H1 (cell line): ENCODE results near the gene TDRD3. TPM values are rescaled to one million over a fixed set of nuclear protein-coding genes. Genes with fewer than 3 reads are reported as not detected.

Experiments used
- CTCF ChIA-PET: fragments of 300-600 bp; sonication (Branson Sonifier 250); formaldehyde crosslinking; loops from one replicate; lab custom pipeline; 2021; ENCODE audit not compliant: partially characterized antibody; lab: Charles Lee
- POLR2A ChIA-PET: fragments of 300-600 bp; sonication (Branson Sonifier 250); formaldehyde crosslinking; loops from one replicate; lab custom pipeline; 2021; ENCODE audit warnings: inconsistent platforms; ENCODE audit not compliant: partially characterized antibody; lab: Charles Lee
- DNase-seq, 2 experiments: peaks; one replicate each; pipeline versions ENCODE4 v3.0.0 to v3.0.0-alpha.2; 2010 to 2022; ENCODE audit warnings: low spot score in 2 of 2, low read depth in 1 of 2, mixed read lengths in 1 of 2
- FAIRE-seq: peaks from 2 replicates; lab custom pipeline; 2011; peaks lifted over from hg19 to GRCh38; lab: Jason Lieb, UNC
- H2AFZ ChIP-seq: 2 replicates; pipeline ENCODE4 v1.8.1; 2012; ENCODE audit warnings: low read length, inconsistent platforms
- H2AK5ac ChIP-seq: 2 replicates; pipeline ENCODE4 v1.6.1; 2013; ENCODE audit warnings: low read depth, low read length
- H2BK120ac ChIP-seq: replicated peaks from 2 replicates; pipeline ENCODE3; 2013; ENCODE audit warnings: low read depth, low read length, inconsistent platforms
- H2BK12ac ChIP-seq: 2 replicates; pipeline ENCODE4 v1.6.1; 2013; ENCODE audit warnings: low read depth, low read length
- H2BK15ac ChIP-seq: 2 replicates; pipeline ENCODE4 v1.6.1; 2013; ENCODE audit warnings: low read length
- H2BK20ac ChIP-seq: 2 replicates; pipeline ENCODE4 v1.6.1; 2013; ENCODE audit warnings: low read length
- H2BK5ac ChIP-seq: 2 replicates; pipeline ENCODE4 v1.6.1; 2013; ENCODE audit warnings: low read depth, low read length
- H3K14ac ChIP-seq: 2 replicates; pipeline ENCODE4 v1.6.1; 2013; ENCODE audit warnings: inconsistent platforms; ENCODE audit not compliant: insufficient read length
- H3K18ac ChIP-seq: 2 replicates; pipeline ENCODE4 v1.6.1; 2013; ENCODE audit warnings: low read length; ENCODE audit errors: extremely low read depth
- H3K23ac ChIP-seq: 2 replicates; pipeline ENCODE4 v1.6.1; 2013; ENCODE audit warnings: inconsistent platforms; ENCODE audit not compliant: insufficient read length
- H3K23me2 ChIP-seq: 2 replicates; pipeline ENCODE4 v1.6.1; 2013; ENCODE audit warnings: low read depth, low read length
- H3K27ac ChIP-seq: 2 replicates; pipeline ENCODE4 v1.6.1; 2011; ENCODE audit warnings: low read depth, low read length, inconsistent platforms
- H3K27me3 ChIP-seq, 4 experiments: replicated peaks in 1 of 4; 1 replicate in 1 of 4; 2 replicates in 3 of 4; pipeline versions ENCODE4 v1.6.1 to v1.8.1; 2011 to 2013; ENCODE audit warnings: low read length in 3 of 4, mild to moderate bottlenecking in 3 of 4, inconsistent platforms in 2 of 4, mixed read lengths in 2 of 4, moderate library complexity in 1 of 4; ENCODE audit not compliant: control insufficient read depth in 3 of 4, insufficient read depth in 3 of 4; ENCODE audit errors: extremely low read depth in 1 of 4
- H3K36me3 ChIP-seq, 4 experiments: 2 replicates each; pipeline versions ENCODE4 v1.6.1 to v1.8.1; 2011 to 2013; ENCODE audit warnings: mild to moderate bottlenecking in 4 of 4, low read length in 3 of 4, moderate library complexity in 2 of 4, control low read depth in 1 of 4, inconsistent platforms in 1 of 4; ENCODE audit not compliant: insufficient read depth in 4 of 4, control insufficient read depth in 2 of 4
- H3K4ac ChIP-seq: replicated peaks from 2 replicates; pipeline ENCODE3; 2013; ENCODE audit warnings: low read length, low read depth, mixed read lengths, inconsistent platforms; ENCODE audit not compliant: insufficient read length
- H3K4me1 ChIP-seq, 4 experiments: replicated peaks in 1 of 4; 1 replicate in 1 of 4; 2 replicates in 3 of 4; pipeline versions ENCODE4 v1.6.1 to v1.8.1; 2011 to 2013; ENCODE audit warnings: low read length in 3 of 4, inconsistent platforms in 2 of 4, mixed read lengths in 1 of 4; ENCODE audit not compliant: insufficient read depth in 4 of 4, control insufficient read depth in 3 of 4
- H3K4me2 ChIP-seq, 2 experiments: 2 replicates each; pipeline versions ENCODE4 v1.6.1 to v1.8.1; 2011 to 2013; ENCODE audit warnings: low read depth in 2 of 2, low read length in 2 of 2, control low read depth in 1 of 2, inconsistent platforms in 1 of 2, mild to moderate bottlenecking in 1 of 2; ENCODE audit not compliant: insufficient read depth in 1 of 2
- H3K4me3 ChIP-seq, 4 experiments: fragments of 200-600, 300-600 bp in 1 of 4; sonication (generic), shearing (Covaris generic), sonication (Bioruptor Twin) in 1 of 4; 2 replicates each; pipeline versions ENCODE4 v1.5.1 to v1.8.1; 2011 to 2016; ENCODE audit warnings: low read length in 4 of 4, low read depth in 3 of 4, control low read depth in 2 of 4, inconsistent platforms in 2 of 4, mild to moderate bottlenecking in 2 of 4, mixed read lengths in 1 of 4, moderate library complexity in 1 of 4; ENCODE audit not compliant: insufficient read depth in 2 of 4; ENCODE audit errors: extremely low read depth in 1 of 4
- H3K56ac ChIP-seq: replicated peaks from 2 replicates; pipeline ENCODE3; 2013; ENCODE audit warnings: low read depth, mild to moderate bottlenecking, mixed read lengths, low read length, inconsistent platforms; ENCODE audit not compliant: insufficient read length
- H3K79me1 ChIP-seq: 2 replicates; pipeline ENCODE4 v1.6.1; 2013; ENCODE audit warnings: low read depth, low read length, control low read depth
- H3K79me2 ChIP-seq, 2 experiments: 2 replicates each; pipeline versions ENCODE4 v1.6.1 to v1.8.1; 2012 to 2013; ENCODE audit warnings: low read length in 2 of 2, mild to moderate bottlenecking in 2 of 2, inconsistent platforms in 1 of 2; ENCODE audit not compliant: insufficient read depth in 2 of 2, control insufficient read depth in 1 of 2
- H3K9ac ChIP-seq, 4 experiments: replicated peaks in 1 of 4; 1 replicate in 1 of 4; 2 replicates in 3 of 4; pipeline versions ENCODE4 v1.6.1 to v1.8.1; 2011 to 2013; ENCODE audit warnings: low read depth in 3 of 4, low read length in 3 of 4, control low read depth in 2 of 4, mild to moderate bottlenecking in 2 of 4, moderate library complexity in 2 of 4, inconsistent platforms in 1 of 4; ENCODE audit errors: extremely low read depth in 1 of 4
- H3K9me3 ChIP-seq, 2 experiments: 2 replicates each; pipeline versions ENCODE4 v1.6.1 to v1.8.1; 2012 to 2013; ENCODE audit warnings: mild to moderate bottlenecking in 2 of 2, moderate library complexity in 2 of 2, control low read depth in 1 of 2, inconsistent platforms in 1 of 2, low read depth in 1 of 2, low read length in 1 of 2, mixed read lengths in 1 of 2; ENCODE audit not compliant: insufficient read depth in 2 of 2
- H4K20me1 ChIP-seq, 2 experiments: replicated peaks in 1 of 2; 2 replicates each; pipeline versions ENCODE3 to v1.8.1; 2011 to 2013; ENCODE audit warnings: inconsistent platforms in 2 of 2, low read length in 2 of 2, mild to moderate bottlenecking in 1 of 2; ENCODE audit not compliant: insufficient read depth in 2 of 2, control insufficient read depth in 1 of 2
- H4K5ac ChIP-seq: 2 replicates; pipeline ENCODE4 v1.6.1; 2013; ENCODE audit warnings: low read length, low read depth, mixed read lengths, inconsistent platforms; ENCODE audit not compliant: insufficient read length
- H4K8ac ChIP-seq: 2 replicates; pipeline ENCODE4 v1.8.0; 2013; ENCODE audit warnings: mild to moderate bottlenecking, moderate library complexity, low read length, inconsistent platforms; ENCODE audit not compliant: insufficient read depth; ENCODE audit errors: extremely low read depth
- H4K91ac ChIP-seq: replicated peaks from 2 replicates; pipeline ENCODE3; 2013; ENCODE audit warnings: low read length, mixed read lengths, inconsistent platforms; ENCODE audit not compliant: insufficient read length
- BACH1 ChIP-seq: IDR thresholded peaks from 2 replicates; pipeline ENCODE4 v1.6.1; 2012; ENCODE audit warnings: low read length, improper control_type of control experiment
- BCL11A ChIP-seq, 2 experiments: IDR thresholded peaks; one replicate each; pipeline ENCODE4 v1.6.1; 2011; ENCODE audit warnings: low read depth in 2 of 2, low read length in 2 of 2, mild to moderate bottlenecking in 2 of 2
- EP300 ChIP-seq, 2 experiments: IDR thresholded peaks; 1 replicate in 1 of 2; 2 replicates in 1 of 2; pipeline ENCODE4 v1.6.1; 2011 to 2012; ENCODE audit warnings: low read depth in 2 of 2, low read length in 2 of 2, mild to moderate bottlenecking in 2 of 2, borderline replicate concordance in 1 of 2, inconsistent platforms in 1 of 2, moderate library complexity in 1 of 2
- GABPA ChIP-seq: IDR thresholded peaks from 2 replicates; pipeline ENCODE4 v1.6.1; 2011; ENCODE audit warnings: mild to moderate bottlenecking, low read length, moderate library complexity, borderline replicate concordance; ENCODE audit not compliant: insufficient read depth
- POLR2AphosphoS5 ChIP-seq: IDR thresholded peaks from 2 replicates; pipeline ENCODE4 v1.6.1; 2011; ENCODE audit warnings: low read depth, low read length
- RBBP5 ChIP-seq: IDR thresholded peaks from 2 replicates; pipeline ENCODE4 v1.7.1; 2012; ENCODE audit warnings: low read depth, mild to moderate bottlenecking, inconsistent platforms, low read length, moderate library complexity, borderline replicate concordance
- RFX5 ChIP-seq: IDR thresholded peaks from 2 replicates; pipeline ENCODE4 v1.6.1; 2011; ENCODE audit warnings: low read depth, low read length, improper control_type of control experiment, borderline replicate concordance
- RXRA ChIP-seq: IDR thresholded peaks from 2 replicates; pipeline ENCODE4 v1.6.1; 2011; ENCODE audit warnings: low read depth, mild to moderate bottlenecking, low read length, moderate library complexity; ENCODE audit not compliant: insufficient read depth
- SIN3A ChIP-seq, 2 experiments: IDR thresholded peaks in 1 of 2; conservative IDR thresholded peaks in 1 of 2; 2 replicates each; pipeline ENCODE4 v1.6.1; 2011 to 2012; ENCODE audit warnings: low read length in 2 of 2, improper control_type of control experiment in 1 of 2, low read depth in 1 of 2, mild to moderate bottlenecking in 1 of 2
- SIX5 ChIP-seq: IDR thresholded peaks from 2 replicates; pipeline ENCODE4 v1.6.1; 2011; ENCODE audit warnings: mild to moderate bottlenecking, low read depth, low read length
- SP2 ChIP-seq: IDR thresholded peaks from 2 replicates; pipeline ENCODE4 v1.6.1; 2012; ENCODE audit warnings: mild to moderate bottlenecking, low read length, inconsistent platforms
- TCF12 ChIP-seq: IDR thresholded peaks from 2 replicates; pipeline ENCODE4 v1.6.1; 2011; ENCODE audit warnings: low read depth, mild to moderate bottlenecking, low read length
- WGBS, 2 experiments: shearing (Covaris generic) in 1 of 2; methylation state at CpG; one replicate each; pipeline versions ENCODE4 v1.1.6 to v1.1.7; 2013 to 2015; ENCODE audit warnings: low lambda C conversion rate in 2 of 2, mixed read lengths in 2 of 2, inconsistent platforms in 1 of 2, low coverage in 1 of 2, missing lambda C conversion rate in 1 of 2; ENCODE audit not compliant: insufficient replicate concordance in 2 of 2, insufficient coverage in 1 of 2, insufficient read length in 1 of 2; ENCODE audit errors: extremely low coverage in 1 of 2, missing lambda C conversion rate in 1 of 2; 5-methylcytosine and 5-hydroxymethylcytosine counted together
- polyA plus RNA-seq, 7 experiments: library from polyadenylated mRNA; depleted of rRNA in 3 of 7; stranded (reverse) in 5 of 7; unstranded in 2 of 7; fragments of >200 nt in 5 of 7; fragments of 200-250 nt in 2 of 7; gene quantifications; 1 replicate in 5 of 7; 2 replicates in 1 of 7; 4 replicates in 1 of 7; pipeline versions ENCODE4 v1.2.1 to v1.2.3, GENCODE V29; 2011 to 2013; ENCODE audit warnings: missing spikeins in 2 of 7, mixed read lengths in 2 of 7
- total RNA-seq: library from RNA; stranded (reverse); fragmentation: NEBNext Ultra II Directional; extraction: Animal tissue kit (Norgen Biotek cat#: 25700); gene quantifications from 2 replicates; pipeline ENCODE4 v1.2.1, GENCODE V29; 2021
- TF ChIP-seq, protein P1 (sequence below): IDR thresholded peaks from 2 replicates; pipeline ENCODE4 v1.6.1; 2012; ENCODE audit warnings: low read length, inconsistent platforms

Gene TDRD3
- total and polyA plus RNA-seq, 2 of the 8 experiments (the other 6 are each of a cell fraction or from before 2014, with no cell fraction given): 2.5 to 14.7 TPM

DNA sequence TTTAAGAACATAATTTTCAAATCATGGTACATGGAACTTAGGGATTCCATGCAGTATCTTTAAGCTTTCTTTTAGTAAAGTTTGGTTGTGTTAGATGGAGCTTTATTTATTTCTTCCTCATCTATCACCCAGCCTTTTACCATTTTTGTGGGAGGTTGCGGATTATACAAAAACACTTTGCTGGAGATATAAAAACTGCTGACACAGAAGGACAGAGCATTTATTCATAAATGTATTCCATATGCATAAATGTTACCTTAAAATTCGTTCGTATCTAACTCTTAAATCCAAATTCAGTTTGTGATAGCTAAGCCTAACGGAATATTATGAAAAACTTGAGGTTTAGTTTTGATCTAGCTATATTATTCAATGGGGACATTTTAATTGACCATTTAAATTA lies 143.3 kb downstream of the TDRD3 start:
- no peak for FAIRE-seq
- H3K79me2 ChIP-seq: no peaks in the 10 kb centered on the region
- no peak overlapping the region for H4K8ac ChIP-seq
- H3K4ac ChIP-seq: no peak overlapping the region
- POLR2A ChIA-PET: no interaction called here
- H3K27ac ChIP-seq: no peak overlapping the region
- H3K4me3 ChIP-seq: no peak overlapping the region
- H2AFZ ChIP-seq: no peak overlapping the region
- H3K27me3 ChIP-seq: no peaks in the 10 kb centered on the region
- no peak overlapping the region for H2BK120ac ChIP-seq
- no peak for DNase-seq
- H3K56ac ChIP-seq: no peak overlapping the region
- 91% methylated on average over 4 of the region's 4 CpGs; no CpG with 5 or more reads in 1 of the 2 experiments for whole genome bisulfite sequencing, 2 experiments
- no peaks in the 10 kb centered on the region for H3K36me3 ChIP-seq
- H4K5ac ChIP-seq: no peak overlapping the region
- no peak overlapping the region for H2BK5ac ChIP-seq
- H2AK5ac ChIP-seq: no peak overlapping the region
- no peak overlapping the region for H3K18ac ChIP-seq
- H3K4me2 ChIP-seq: no peak overlapping the region
- H3K14ac ChIP-seq: no peak overlapping the region
- H3K9ac ChIP-seq: no peak overlapping the region
- no peaks in the 10 kb centered on the region for H4K20me1 ChIP-seq
- no peaks in the 10 kb centered on the region for H3K4me1 ChIP-seq
- no peak overlapping the region for H2BK20ac ChIP-seq
- H2BK12ac ChIP-seq: no peak overlapping the region
- no peak overlapping the region for H2BK15ac ChIP-seq
- CTCF ChIA-PET: interaction anchor here (1.0 to 1.5 kb wide), 2 partner anchors 11 to 78 kb away, joined by 3 to 4 read pairs; no protein-coding TSS in a partner anchor
- H3K9me3 ChIP-seq: no peaks in the 10 kb centered on the region
- no peaks in the 10 kb centered on the region for H3K23me2 ChIP-seq
- H4K91ac ChIP-seq: no peak overlapping the region
- H3K79me1 ChIP-seq: no peaks in the 10 kb centered on the region
- no peak overlapping the region for H3K23ac ChIP-seq
- TF ChIP-seq POLR2AphosphoS5 (no peak), EP300 (IDR thresholded peaks at IDR 0.05; ENCODE audit: borderline replicate concordance in 1 of 2, low read depth in 2 of 2, low read length in 2 of 2) (no peak), RBBP5 (no peak), RXRA (no peak), BACH1 (no peak), GABPA (no peak), SIX5 (no peak), SP2 (no peak), SIN3A (conservative IDR thresholded peaks at IDR 0.05 in 1 of 2, IDR thresholded peaks at IDR 0.05 in 1 of 2; ENCODE audit: low read depth in 1 of 2, low read length in 2 of 2) (no peak), BCL11A (IDR thresholded peaks at IDR 0.05; ENCODE audit: low read depth in 2 of 2, low read length in 2 of 2) (no peak), TCF12 (no peak), RFX5 (no peak)
- TF ChIP-seq, protein P1, sequence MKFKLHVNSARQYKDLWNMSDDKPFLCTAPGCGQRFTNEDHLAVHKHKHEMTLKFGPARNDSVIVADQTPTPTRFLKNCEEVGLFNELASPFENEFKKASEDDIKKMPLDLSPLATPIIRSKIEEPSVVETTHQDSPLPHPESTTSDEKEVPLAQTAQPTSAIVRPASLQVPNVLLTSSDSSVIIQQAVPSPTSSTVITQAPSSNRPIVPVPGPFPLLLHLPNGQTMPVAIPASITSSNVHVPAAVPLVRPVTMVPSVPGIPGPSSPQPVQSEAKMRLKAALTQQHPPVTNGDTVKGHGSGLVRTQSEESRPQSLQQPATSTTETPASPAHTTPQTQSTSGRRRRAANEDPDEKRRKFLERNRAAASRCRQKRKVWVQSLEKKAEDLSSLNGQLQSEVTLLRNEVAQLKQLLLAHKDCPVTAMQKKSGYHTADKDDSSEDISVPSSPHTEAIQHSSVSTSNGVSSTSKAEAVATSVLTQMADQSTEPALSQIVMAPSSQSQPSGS: no peak
